ENCODE results near the gene DSTN.
"Not testable (repeated sequence)": the region's sequence is repeated elsewhere in the genome, so short reads cannot be mapped to it uniquely, and the experiment has no call there.

DSTN gene

GRCh38 chr20:17658648-17658993 is 88.7 kb downstream of the DSTN start:
- DNase-seq (ENCODE audit: low read depth) = no peak
- no peak overlapping the region for H3K4me3 ChIP-seq (ENCODE audit: low read length)
- TF ChIP-seq, protein P1, sequence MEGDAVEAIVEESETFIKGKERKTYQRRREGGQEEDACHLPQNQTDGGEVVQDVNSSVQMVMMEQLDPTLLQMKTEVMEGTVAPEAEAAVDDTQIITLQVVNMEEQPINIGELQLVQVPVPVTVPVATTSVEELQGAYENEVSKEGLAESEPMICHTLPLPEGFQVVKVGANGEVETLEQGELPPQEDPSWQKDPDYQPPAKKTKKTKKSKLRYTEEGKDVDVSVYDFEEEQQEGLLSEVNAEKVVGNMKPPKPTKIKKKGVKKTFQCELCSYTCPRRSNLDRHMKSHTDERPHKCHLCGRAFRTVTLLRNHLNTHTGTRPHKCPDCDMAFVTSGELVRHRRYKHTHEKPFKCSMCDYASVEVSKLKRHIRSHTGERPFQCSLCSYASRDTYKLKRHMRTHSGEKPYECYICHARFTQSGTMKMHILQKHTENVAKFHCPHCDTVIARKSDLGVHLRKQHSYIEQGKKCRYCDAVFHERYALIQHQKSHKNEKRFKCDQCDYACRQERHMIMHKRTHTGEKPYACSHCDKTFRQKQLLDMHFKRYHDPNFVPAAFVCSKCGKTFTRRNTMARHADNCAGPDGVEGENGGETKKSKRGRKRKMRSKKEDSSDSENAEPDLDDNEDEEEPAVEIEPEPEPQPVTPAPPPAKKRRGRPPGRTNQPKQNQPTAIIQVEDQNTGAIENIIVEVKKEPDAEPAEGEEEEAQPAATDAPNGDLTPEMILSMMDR (conservative IDR thresholded peaks at IDR 0.05; ENCODE audit: low read length) = no peak

DNA sequence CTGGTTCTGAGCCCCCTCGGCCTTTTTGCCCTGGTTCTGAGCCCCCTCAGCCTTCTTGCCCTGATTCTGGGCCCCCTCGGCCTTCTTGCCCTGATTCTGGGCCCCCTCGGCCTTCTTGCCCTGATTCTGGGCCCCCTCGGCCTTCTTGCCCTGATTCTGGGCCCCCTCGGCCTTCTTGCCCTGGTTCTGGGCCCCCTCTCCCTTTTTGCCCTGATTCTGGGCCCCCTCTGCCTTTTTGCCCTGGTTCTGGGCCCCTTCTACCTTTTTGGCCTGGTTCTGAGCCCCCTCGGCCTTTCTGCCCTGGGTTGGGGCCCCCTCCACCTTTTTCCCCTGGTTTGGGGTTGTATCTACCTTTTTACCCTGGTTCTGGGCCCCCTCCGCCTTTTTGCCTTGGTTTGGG is 89.5 kb downstream of the DSTN start:
- H3K4me3 ChIP-seq (ENCODE audit: low read length) = not testable (repeated sequence)

More for the DNA sequence above, 89.5 kb downstream of the DSTN start:
- not testable (repeated sequence) for DNase-seq (ENCODE audit: low read depth)

Measured in AG10803 (cell line).